ENCODE measurements around the gene ZNF81.
"Not testable (repeated sequence)": the region's sequence is repeated elsewhere in the genome, so short reads cannot be mapped to it uniquely, and the experiment has no call there.

Gene ZNF81

DNA sequence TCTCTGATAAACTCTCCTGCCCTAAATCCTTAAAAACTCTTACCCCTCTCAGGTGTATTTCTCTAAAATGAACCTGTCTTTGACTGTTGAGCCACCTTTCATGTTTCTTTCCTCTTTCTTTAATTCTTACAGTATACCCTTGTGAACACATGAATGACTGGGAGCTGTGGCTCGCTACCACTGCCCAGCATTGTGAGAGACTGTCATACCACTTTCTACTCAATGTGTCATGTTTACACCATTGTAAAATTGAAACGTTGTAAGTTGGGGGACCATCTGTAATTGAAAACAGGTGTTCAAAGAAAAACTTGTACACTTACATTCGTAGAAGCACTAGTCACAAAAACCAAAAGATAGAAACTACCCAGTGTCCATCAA lies 100.2 kb downstream of the ZNF81 start:
- DNase-seq, result no peak

DNA sequence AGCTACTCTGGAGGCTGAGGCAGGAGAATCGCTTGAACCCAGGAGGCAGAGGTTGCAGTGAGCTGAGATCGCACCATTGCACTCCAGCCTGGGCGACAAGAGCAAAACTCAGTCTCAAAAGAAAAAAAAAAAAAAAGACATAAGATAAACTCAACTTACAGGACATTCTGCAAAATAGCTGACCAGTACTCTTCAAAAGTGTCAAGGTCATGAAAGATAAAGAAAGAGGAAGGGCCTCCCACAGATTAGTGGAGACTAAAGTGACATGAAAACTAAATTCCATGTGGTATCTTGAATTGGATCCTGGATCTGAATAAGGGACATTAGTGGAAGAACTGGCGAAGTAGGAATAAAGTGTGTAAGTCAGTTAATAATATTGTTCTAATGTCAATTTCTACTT lies 103.7 kb downstream of the ZNF81 start:
- no peak for DNase-seq

DNA sequence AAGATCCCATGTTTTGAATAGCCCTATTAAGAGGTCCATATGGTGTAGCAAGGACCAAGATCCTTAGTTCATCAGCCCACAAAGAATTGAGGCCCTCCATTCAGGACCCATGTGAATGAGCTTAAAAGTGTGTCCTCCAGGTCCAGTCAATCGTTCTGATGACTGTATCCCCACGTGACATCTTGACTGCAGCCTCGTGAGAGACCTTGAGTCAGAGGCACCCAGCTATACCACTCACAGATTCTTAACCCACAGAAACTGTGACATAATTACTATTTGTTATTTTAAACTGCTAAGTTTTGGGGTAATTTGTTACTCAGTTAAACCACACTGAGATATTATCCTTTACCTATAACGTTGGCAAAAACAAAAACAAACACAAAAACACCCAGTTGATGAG lies 104.7 kb downstream of the ZNF81 start:
- no peak for DNase-seq

DNA sequence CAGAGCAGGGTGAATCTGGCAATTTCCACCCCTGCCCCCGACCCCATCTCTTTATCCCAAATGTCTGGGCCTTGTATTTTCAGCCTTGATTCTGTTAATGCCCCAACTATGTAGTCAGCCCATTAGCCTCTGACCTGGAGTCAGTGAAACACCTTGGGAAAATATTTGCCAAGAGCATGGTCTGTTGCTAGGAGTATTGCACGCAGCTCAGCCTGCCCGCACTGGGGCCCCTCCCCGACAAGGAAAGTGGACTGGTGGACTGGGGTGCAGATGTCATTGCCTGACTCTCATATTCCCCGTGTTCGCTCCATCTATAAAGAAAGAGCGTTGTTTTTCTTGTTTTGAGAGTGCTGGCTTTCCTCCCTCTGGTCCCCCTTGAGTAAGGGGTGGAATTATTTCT lies 118.6 kb downstream of the ZNF81 start:
- not testable (repeated sequence) for DNase-seq

DNA sequence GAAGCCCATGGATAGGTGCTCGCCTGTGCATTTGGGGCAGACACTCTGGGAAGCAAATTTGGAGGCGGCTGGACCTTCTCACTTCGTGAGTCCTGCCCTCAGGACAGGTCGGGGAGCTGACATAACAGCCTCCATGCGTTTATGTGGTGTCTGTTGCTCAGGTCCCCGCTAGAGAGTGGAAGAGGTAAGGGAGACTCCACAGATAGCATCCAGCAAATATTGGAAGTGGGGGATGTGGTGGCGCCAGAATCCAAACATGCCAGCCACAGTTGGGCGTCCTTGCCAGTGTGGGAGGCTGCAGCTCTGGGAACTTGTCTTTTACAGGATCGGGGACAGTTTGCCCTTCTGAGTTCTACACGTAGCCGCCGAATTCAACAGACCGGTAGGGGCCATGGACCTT lies 119.3 kb downstream of the ZNF81 start:
- DNase-seq, result no peak

DNA sequence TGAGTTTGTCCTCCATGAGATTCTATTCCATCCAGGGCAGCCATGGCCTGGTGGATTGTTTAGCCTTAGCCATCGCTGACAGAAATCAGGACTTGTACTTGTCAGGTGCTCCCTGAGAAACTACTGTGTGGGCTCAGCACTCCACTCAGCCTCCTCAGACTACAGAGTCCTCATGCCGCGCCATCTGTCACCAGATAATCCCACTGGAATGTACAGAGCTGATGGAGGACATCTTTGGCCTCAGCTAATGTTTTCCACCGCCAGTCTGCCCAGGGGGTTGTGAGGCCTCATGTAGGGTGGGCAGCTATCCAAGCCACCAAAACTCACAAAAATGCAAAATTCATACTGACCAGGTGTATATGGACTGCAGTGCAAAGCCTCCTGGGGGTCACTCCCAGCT lies 121.5 kb downstream of the ZNF81 start:
- DNase-seq, result not testable (repeated sequence)

DNA sequence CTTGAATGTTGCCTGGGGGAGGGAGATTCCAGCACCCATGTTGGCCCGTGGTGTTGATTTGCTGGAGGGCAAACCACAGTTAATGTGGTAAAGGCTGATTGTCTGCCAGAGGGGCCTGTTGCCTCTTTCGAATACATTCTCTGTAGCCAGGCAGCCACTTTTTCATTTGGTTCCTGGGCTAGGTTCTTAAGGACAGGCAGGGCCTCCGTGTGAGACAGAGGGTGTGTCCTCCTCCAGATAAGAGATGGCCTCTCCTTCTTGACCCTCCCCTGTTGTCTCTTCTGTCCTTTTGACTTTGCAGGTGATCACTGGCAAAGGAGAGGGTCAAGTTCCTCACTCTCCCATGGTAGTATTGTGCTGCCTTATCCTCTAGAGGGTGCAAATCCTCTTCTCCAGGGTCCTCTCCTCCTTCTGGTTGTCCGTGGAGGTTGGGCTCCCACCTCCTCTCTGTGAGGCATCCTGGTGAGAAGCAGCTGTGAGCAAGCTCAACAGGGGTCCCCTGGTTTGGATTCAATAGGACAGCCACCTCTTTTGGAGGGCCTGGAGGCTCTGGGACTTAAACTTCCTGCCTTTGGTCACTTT lies 122.2 kb downstream of the ZNF81 start:
- no peak for DNase-seq

DNA sequence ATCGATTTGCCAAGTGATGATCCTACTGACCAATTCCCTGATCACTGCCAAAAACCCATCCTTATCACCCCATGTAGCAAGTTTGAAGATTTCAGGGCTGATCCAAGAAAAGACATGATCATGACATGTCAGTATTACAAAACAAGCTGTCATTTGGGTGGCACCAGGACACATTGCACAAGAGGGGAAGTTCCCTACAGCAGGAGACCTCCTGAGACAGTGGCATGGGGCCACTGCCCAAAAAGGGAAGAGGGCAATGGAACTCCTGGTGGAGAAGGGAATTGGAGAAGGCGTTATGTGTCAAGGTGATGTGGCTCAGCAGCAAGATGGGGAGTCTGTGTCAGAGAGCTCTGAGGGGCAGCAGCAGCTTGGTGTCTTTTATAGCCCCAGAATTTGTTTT lies 123.7 kb downstream of the ZNF81 start:
- no peak for DNase-seq

DNA sequence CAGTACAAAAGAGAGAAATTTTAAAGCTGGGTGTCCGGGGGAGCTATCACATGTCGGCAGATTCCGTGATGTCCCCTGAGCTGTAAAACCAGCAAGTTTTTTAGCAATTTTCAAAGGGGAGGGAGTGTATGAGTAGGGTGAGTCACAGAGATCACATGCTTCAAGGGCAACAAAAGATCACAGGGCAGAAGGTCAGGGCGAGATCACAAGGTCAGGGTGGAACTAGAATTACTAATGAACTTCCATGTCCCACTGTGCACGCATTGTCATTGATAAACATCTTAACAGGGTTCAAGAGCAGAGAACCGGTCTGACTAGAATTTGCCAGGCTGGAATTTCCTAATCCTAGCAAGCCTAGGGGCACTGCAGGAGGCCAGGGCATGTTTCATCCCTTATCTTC lies 125.1 kb downstream of the ZNF81 start:
- DNase-seq, result not testable (repeated sequence)

DNA sequence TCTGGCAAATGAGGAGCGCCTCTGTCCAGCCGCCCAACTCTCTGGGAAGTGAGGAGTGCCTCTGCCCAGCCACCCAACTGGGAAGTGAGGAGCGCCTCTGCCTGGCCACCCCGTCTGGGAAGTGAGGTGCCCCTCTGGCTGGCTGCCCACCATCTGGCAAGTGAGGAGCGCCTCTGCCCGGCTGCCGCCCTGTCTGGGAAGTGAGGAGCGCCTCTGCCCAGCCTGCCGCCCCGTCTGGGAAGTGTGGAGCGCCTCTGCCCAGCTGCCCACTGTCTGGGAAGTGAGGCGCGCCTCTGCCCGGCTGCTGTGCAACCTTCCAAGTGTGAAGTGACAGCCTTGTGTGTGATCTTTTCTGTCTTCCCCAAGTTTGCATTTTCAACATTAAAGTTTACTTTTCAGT lies 128.8 kb downstream of the ZNF81 start:
- not testable (repeated sequence) for DNase-seq

Data from GF-D8 (cell line).